Hepatocyte (in vitro differentiated cells): ENCODE measurements around the gene TBX15.
"Not testable (repeated sequence)": the region's sequence is repeated elsewhere in the genome, so short reads cannot be mapped to it uniquely, and the experiment has no call there.

Source experiments
- CTCF ChIP-seq: fragments of 200-600 bp; sonication (generic); IDR thresholded peaks from 2 replicates; pipeline ENCODE4 v1.5.1; 2016; ENCODE audit warnings: antibody characterized with exemption, mild to moderate bottlenecking; ENCODE audit not compliant: poor library complexity
- EZH2 ChIP-seq: fragments of 200-600 bp; sonication (generic); IDR thresholded peaks from 2 replicates; pipeline ENCODE4 v1.6.1; 2016; ENCODE audit warnings: antibody characterized with exemption, mild to moderate bottlenecking, borderline replicate concordance
- EZH2phosphoT487 ChIP-seq: fragments of 200-600 bp; sonication (generic); IDR thresholded peaks from one replicate; pipeline ENCODE4 v1.6.1; 2018; ENCODE audit warnings: antibody characterized with exemption, mild to moderate bottlenecking, low read depth, moderate library complexity; ENCODE audit not compliant: unreplicated experiment, severe bottlenecking

GRCh38 chr1:118916346-118916745 is 71.8 kb downstream of the TBX15 start:
- TF ChIP-seq EZH2phosphoT487, CTCF, EZH2: not testable (repeated sequence)
